GM12878 (cell line): Measurements from ENCODE around the gene POU6F2.

ENCODE experiments used
- EP300 ChIP-seq, 2 experiments: fragments of 150-350 bp in 1 of 2; IDR thresholded peaks; 2 replicates each; pipeline ENCODE4 v1.6.1; 2011 to 2012; ENCODE audit warnings: low read depth in 2 of 2, low read length in 2 of 2, borderline replicate concordance in 1 of 2, improper control_type of control experiment in 1 of 2, inconsistent platforms in 1 of 2; ENCODE audit not compliant: control insufficient read depth in 1 of 2
- NR2C2 ChIP-seq: IDR thresholded peaks from 2 replicates; pipeline ENCODE4 v1.6.1; 2011; ENCODE audit warnings: borderline replicate concordance, low read depth; ENCODE audit not compliant: control insufficient read depth, insufficient read length
- POLR2A ChIP-seq: IDR thresholded peaks from 2 replicates; pipeline ENCODE4 v1.6.1; 2011; ENCODE audit warnings: low read depth, mild to moderate bottlenecking, low read length
- TBL1XR1 ChIP-seq: IDR thresholded peaks from 2 replicates; pipeline ENCODE4 v1.6.1; 2012; ENCODE audit warnings: low read depth, low read length, improper control_type of control experiment
- TF ChIP-seq, protein P1 (sequence below), 3 experiments: IDR thresholded peaks in 2 of 3; conservative IDR thresholded peaks in 1 of 3; 2 replicates each; pipeline ENCODE4 v1.5.1; 2011; ENCODE audit warnings: low read depth in 3 of 3, low read length in 3 of 3, mild to moderate bottlenecking in 3 of 3, control low read depth in 2 of 3, moderate library complexity in 2 of 3, inconsistent platforms in 1 of 3, mixed read lengths in 1 of 3; ENCODE audit not compliant: control insufficient read depth in 2 of 3, insufficient read depth in 1 of 3; ENCODE audit errors: extremely low read depth in 1 of 3

DNA sequence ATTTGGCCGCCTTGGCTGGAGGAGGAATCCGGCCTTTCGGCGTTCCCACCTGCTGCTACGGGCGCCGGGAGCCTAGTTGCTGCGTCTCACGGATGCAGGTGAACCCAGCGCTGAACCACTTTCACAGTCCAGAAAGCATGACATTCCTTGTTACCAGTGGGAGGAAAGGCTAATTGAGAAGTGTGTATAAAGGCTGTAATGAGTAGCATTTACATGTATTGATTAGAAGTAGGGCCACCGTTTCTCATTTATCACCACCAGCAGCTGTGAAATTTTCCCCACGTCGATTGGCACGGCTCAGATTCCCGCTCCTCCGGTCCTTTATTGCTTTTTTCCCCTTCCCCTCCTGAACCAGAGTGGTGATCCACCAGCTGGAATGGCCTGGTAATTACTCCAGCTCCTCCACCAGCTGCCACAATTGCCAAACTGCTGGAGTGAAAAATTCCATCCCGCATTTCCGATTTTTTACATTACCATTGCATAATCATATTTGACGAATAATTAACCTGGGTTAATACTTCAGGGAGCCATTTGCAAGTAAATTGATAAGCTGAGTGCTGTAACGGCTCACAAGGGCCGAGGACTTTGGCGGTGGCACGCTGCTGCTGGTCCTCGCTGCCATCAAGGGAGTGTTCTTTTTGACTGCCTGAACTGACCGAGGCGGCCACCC lies 153.3 kb downstream of the POU6F2 start:
- TF ChIP-seq TBL1XR1 (no peak), NR2C2 (no peak), POLR2A (no peak), EP300 (IDR thresholded peaks at IDR 0.05; ENCODE audit: borderline replicate concordance in 1 of 2, control insufficient read depth in 1 of 2, low read depth in 2 of 2, low read length in 2 of 2) (no peak)
- TF ChIP-seq, protein P1, sequence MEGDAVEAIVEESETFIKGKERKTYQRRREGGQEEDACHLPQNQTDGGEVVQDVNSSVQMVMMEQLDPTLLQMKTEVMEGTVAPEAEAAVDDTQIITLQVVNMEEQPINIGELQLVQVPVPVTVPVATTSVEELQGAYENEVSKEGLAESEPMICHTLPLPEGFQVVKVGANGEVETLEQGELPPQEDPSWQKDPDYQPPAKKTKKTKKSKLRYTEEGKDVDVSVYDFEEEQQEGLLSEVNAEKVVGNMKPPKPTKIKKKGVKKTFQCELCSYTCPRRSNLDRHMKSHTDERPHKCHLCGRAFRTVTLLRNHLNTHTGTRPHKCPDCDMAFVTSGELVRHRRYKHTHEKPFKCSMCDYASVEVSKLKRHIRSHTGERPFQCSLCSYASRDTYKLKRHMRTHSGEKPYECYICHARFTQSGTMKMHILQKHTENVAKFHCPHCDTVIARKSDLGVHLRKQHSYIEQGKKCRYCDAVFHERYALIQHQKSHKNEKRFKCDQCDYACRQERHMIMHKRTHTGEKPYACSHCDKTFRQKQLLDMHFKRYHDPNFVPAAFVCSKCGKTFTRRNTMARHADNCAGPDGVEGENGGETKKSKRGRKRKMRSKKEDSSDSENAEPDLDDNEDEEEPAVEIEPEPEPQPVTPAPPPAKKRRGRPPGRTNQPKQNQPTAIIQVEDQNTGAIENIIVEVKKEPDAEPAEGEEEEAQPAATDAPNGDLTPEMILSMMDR (IDR thresholded peaks at IDR 0.05 in 2 of 3, conservative IDR thresholded peaks at IDR 0.05 in 1 of 3; ENCODE audit: control insufficient read depth in 2 of 3, extremely low read depth in 1 of 3, insufficient read depth in 1 of 3, low read depth in 3 of 3, low read length in 3 of 3), result no peak
